ENCODE results near the gene ANKRD40CL. TPM values are rescaled to one million over a fixed set of nuclear protein-coding genes. Genes with fewer than 3 reads are reported as not detected.

Gene ANKRD40CL
- polyA plus RNA-seq, 1 donor (not counting 4 experiments of a cell fraction or from before 2014, with no cell fraction given), result not detected

DNA sequence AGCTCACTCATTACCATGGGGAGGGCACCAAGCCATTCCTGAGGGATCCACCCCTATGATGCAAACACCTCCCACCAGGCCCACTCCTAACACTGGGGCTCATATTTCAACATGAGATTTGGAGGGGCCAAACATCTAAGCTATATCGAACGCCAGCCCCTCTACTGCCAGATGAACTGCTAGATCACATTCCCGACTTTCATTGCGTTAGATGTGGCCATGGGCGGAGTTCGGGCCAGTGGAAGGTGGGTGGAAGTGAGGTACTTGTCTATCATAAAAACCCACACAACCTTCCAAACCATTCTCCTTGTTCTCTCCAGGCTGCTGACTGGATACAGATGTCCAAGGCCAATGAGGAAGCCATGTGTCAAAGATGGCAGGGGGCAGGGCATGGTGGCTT lies 27.0 kb upstream of the ANKRD40CL start:
- TF ChIP-seq EZH2 (IDR thresholded peaks at IDR 0.05; ENCODE audit: low read length), result no peak
- TF ChIP-seq, protein P1, sequence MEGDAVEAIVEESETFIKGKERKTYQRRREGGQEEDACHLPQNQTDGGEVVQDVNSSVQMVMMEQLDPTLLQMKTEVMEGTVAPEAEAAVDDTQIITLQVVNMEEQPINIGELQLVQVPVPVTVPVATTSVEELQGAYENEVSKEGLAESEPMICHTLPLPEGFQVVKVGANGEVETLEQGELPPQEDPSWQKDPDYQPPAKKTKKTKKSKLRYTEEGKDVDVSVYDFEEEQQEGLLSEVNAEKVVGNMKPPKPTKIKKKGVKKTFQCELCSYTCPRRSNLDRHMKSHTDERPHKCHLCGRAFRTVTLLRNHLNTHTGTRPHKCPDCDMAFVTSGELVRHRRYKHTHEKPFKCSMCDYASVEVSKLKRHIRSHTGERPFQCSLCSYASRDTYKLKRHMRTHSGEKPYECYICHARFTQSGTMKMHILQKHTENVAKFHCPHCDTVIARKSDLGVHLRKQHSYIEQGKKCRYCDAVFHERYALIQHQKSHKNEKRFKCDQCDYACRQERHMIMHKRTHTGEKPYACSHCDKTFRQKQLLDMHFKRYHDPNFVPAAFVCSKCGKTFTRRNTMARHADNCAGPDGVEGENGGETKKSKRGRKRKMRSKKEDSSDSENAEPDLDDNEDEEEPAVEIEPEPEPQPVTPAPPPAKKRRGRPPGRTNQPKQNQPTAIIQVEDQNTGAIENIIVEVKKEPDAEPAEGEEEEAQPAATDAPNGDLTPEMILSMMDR (optimal IDR thresholded peaks at IDR 0.05 in 1 of 3, IDR thresholded peaks at IDR 0.05 in 1 of 3, conservative IDR thresholded peaks at IDR 0.05 in 1 of 3; ENCODE audit: extremely low read depth in 1 of 3, insufficient read depth in 2 of 3, low read length in 3 of 3), result no peak
- dilution Hi-C loops (cut with MboI; ENCODE audit: extremely low pct_ligation_motif_present, low sequenced_read_pairs), result no loop called here
- Histone ChIP-seq H3K79me2 (ENCODE audit: control insufficient read depth, insufficient read depth, low read length) (no peaks in the 10 kb centered on the region), H3K4me3 (ENCODE audit: control insufficient read depth in 2 of 3, extremely low read depth in 1 of 3, insufficient read depth in 2 of 3, low read depth in 1 of 3, low read length in 3 of 3) (no peak overlapping the region), H3K27ac (ENCODE audit: control insufficient read depth, insufficient read depth, low read length) (no peak overlapping the region), H3K9me3 (ENCODE audit: control insufficient read depth, low read depth, low read length) (no peaks in the 10 kb centered on the region), H3K9ac (ENCODE audit: control insufficient read depth, extremely low read depth, insufficient read depth, low read length) (no peak overlapping the region), H3K9me1 (ENCODE audit: control insufficient read depth, extremely low read depth, insufficient read depth, low read length) (no peaks in the 10 kb centered on the region), H2AFZ (ENCODE audit: control insufficient read depth, low read length) (no peak overlapping the region), H3K4me1 (ENCODE audit: control insufficient read depth, extremely low read depth, insufficient read depth, low read length) (peaks cover 20% of the 10 kb centered on the region), H3K27me3 (ENCODE audit: control insufficient read depth, extremely low read depth, insufficient read depth, low read length) (no peaks in the 10 kb centered on the region), H3K4me2 (ENCODE audit: control insufficient read depth, extremely low read depth, insufficient read depth, low read depth, low read length) (no peak overlapping the region), H3K36me3 (ENCODE audit: control insufficient read depth in 2 of 2, extremely low read depth in 1 of 2, insufficient read depth in 2 of 2, low read length in 2 of 2) (no peaks in the 10 kb centered on the region), H4K20me1 (ENCODE audit: control insufficient read depth, extremely low read depth, insufficient read depth, low read length) (no peaks in the 10 kb centered on the region)
- FAIRE-seq, result no peak
- DNase-seq (ENCODE audit: low read depth, low spot score), result no peak

DNA sequence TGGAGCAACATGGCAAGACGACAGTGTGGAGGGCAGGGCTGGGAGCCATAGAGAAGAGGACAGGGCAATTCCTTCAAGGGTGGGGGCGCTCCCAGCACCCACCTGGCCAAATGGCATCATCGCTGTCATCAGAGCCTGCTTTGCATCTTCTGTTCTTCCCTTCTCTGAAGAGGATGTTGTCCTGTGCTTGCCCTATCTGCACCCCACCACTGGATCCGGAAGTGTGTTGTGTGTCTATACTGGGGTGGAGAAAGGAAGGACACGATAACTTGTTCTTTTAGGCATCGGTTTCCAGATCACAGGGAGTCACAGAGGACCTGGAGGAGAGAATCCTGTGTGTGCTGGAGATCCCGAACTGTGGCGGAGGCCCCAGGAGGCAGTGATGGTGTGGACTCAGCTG lies 25.7 kb upstream of the ANKRD40CL start:
- dilution Hi-C loops (cut with MboI; ENCODE audit: extremely low pct_ligation_motif_present, low sequenced_read_pairs), result no loop called here
- Histone ChIP-seq H3K27me3 (ENCODE audit: control insufficient read depth, extremely low read depth, insufficient read depth, low read length) (no peaks in the 10 kb centered on the region), H3K27ac (ENCODE audit: control insufficient read depth, insufficient read depth, low read length) (no peak overlapping the region), H4K20me1 (ENCODE audit: control insufficient read depth, extremely low read depth, insufficient read depth, low read length) (no peaks in the 10 kb centered on the region), H2AFZ (ENCODE audit: control insufficient read depth, low read length) (no peak overlapping the region), H3K9me3 (ENCODE audit: control insufficient read depth, low read depth, low read length) (no peaks in the 10 kb centered on the region), H3K9me1 (ENCODE audit: control insufficient read depth, extremely low read depth, insufficient read depth, low read length) (no peaks in the 10 kb centered on the region), H3K4me3 (ENCODE audit: control insufficient read depth in 2 of 3, extremely low read depth in 1 of 3, insufficient read depth in 2 of 3, low read depth in 1 of 3, low read length in 3 of 3) (no peak overlapping the region), H3K9ac (ENCODE audit: control insufficient read depth, extremely low read depth, insufficient read depth, low read length) (no peak overlapping the region), H3K36me3 (ENCODE audit: control insufficient read depth in 2 of 2, extremely low read depth in 1 of 2, insufficient read depth in 2 of 2, low read length in 2 of 2) (no peaks in the 10 kb centered on the region), H3K4me2 (ENCODE audit: control insufficient read depth, extremely low read depth, insufficient read depth, low read depth, low read length) (no peak overlapping the region), H3K79me2 (ENCODE audit: control insufficient read depth, insufficient read depth, low read length) (no peaks in the 10 kb centered on the region), H3K4me1 (ENCODE audit: control insufficient read depth, extremely low read depth, insufficient read depth, low read length) (peaks cover 7% of the 10 kb centered on the region)
- no peak for DNase-seq (ENCODE audit: low read depth, low spot score)
- TF ChIP-seq, protein P1 (optimal IDR thresholded peaks at IDR 0.05 in 1 of 3, IDR thresholded peaks at IDR 0.05 in 1 of 3, conservative IDR thresholded peaks at IDR 0.05 in 1 of 3; ENCODE audit: extremely low read depth in 1 of 3, insufficient read depth in 2 of 3, low read length in 3 of 3), result no peak
- TF ChIP-seq EZH2 (IDR thresholded peaks at IDR 0.05; ENCODE audit: low read length), result no peak
- FAIRE-seq, result no peak
